Stimulated activated CD8-positive, alpha-beta memory T cell treated with anti-CD3 and anti-CD28 coated beads, Interleukin-2, amount 100 ng/mL, for 1 hour (primary cell): Measurements from ENCODE around the gene MEPCE.
A peak's percentile ranks its signal among the peaks of the same experiment; 100 is the strongest.

Source experiments
- DNase-seq, 2 donors: peaks; one replicate each; pipeline ENCODE4 v3.0.0-alpha.2; 2020; ENCODE audit warnings: low read depth in 2 of 2

MEPCE gene

DNA sequence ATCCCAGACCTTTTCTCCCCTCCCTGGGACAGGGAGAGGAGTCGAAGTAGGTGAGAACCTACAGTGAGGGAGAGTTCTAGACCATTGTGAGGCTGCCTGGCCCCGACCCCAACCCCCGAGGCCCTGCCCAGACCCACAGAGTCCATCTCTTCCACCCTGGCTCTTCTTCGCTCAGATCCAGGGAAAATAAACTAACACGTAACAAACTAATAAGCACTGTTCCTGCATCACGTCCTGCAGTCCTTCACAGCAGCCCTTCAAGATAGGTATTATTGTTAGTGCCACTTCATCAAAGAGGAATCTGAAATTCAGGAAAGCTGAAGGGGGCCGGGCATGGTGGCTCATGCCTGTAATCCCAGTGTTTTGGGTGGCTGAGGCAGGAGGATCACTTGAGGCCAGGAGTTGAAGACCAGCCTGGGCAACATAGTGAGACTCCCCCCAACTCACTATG is 34.6 kb downstream of the MEPCE start, which contains the start of gene SPACDR:
Gene SPACDR, minus strand, starts transcription at position 51 of the 451 bp plus-strand sequence. CDS start 235 bp downstream, outside the sequence.
- no peak for DNase-seq

DNA sequence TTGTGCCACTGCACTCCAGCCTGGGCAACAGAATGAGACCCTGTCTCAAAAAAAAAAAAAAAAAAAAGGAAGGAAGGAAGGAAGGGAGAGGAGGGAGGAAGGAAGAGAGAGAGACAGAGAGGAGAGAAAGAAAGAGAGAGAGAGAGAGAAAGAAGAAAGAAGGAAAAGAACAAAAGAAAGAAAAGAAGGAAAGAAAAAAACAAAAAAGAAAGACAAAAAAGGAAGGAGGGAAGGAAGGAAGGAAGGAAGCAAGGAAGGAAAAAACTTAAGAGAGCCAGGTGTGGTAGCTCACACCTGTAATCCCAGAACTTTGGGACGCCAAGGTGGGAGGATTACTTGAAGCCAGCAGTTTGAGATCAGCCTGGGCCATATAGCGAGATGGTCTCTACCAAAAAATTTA is 35.2 kb downstream of the MEPCE start:
- DNase-seq: no peak

DNA sequence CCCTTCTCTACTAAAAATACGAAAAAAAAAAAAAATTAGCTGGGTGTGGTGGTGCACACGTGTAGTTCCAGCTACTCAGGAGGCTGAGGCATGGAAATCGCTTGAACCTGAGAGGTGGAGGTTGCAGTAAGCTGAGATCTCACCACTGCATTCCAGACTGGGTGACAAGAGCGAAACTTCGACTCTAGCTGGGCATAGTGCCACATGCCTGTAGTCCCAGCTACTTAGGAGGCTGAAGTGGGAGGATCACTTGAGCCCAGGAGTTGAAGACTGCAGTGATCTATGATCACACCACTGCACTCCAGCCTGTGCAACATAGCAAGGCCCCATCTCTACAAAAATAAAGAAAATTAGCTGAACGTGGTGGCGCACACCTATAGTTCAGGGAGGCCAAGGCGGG is 35.7 kb downstream of the MEPCE start:
- DNase-seq: no peak

DNA sequence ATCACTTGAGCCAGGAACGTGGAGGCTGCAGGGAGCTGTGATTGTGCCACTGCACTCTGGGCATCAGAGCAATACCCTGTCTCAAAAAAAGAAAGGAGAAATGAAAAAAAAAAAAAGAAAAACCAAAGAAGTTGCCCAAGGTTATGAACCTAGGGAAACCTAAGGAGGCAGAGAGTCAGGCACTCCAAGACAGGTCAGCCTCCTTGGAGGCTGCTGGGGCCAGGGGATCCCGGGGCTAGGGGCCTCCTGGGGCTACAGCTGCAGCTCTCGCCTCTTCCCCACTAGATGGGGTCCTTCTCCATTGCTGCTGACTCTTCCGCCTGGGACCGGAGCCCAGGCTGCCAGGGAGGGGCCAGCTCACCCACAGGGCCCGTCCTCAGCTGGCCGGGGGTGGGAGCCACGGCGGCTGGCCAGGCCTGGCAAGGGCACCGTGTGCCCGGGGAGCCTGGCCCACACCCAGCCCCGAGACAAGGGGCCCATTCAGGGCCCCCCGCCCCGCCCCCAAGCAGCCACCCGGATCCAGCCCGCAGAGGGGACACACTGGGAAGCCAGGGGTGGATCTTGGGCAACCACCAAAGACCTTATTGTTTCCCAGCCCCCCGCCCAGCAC is 36.2 kb downstream of the MEPCE start:
- DNase-seq: no peak

DNA sequence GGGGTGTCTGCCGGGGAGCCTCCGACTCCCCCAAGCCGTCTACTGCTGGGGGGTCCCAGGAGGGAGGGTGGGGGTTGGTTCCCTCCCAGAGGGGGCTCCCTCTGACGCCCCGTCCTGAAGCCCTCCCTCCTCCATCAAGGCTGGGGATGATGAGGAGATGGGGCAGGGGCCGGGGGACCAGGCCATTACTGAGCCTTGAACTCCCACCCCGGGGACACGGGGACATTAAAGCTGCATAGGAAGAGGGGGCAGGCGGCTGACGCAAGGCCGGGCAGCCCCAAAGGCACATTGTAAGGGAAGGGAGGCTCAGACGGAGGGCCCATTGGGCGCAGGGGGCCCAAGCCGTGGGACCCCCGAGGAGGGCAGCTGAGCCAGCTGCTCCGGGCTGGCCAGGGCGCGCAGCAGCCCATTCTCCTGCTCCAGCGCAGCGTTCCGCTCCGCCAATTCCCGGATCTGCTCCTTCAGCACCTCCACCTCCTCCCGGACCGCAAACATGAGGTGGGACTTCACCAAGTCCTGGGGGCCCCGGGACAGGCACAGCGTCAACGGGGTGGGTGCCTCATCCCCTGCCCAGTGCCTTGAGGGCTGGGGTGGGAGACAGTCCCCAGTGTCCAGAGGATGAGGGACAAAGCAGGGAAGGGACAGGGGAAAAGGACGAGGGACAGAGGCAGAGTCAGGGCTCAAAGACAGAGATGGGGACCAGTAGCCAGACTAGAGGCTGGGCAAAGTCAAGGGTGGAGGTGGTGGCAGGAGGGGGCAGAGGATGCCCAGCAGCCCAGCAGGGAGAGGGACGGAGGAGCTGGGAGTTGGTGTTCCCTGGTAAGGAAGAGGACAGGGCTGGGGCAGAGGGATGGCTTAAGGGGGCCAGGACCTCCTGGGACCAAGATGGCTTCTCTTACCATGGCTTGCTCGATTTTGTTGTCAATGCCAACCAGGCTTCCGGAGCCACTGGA is 37.3 kb downstream of the MEPCE start:
- no peak for DNase-seq

DNA sequence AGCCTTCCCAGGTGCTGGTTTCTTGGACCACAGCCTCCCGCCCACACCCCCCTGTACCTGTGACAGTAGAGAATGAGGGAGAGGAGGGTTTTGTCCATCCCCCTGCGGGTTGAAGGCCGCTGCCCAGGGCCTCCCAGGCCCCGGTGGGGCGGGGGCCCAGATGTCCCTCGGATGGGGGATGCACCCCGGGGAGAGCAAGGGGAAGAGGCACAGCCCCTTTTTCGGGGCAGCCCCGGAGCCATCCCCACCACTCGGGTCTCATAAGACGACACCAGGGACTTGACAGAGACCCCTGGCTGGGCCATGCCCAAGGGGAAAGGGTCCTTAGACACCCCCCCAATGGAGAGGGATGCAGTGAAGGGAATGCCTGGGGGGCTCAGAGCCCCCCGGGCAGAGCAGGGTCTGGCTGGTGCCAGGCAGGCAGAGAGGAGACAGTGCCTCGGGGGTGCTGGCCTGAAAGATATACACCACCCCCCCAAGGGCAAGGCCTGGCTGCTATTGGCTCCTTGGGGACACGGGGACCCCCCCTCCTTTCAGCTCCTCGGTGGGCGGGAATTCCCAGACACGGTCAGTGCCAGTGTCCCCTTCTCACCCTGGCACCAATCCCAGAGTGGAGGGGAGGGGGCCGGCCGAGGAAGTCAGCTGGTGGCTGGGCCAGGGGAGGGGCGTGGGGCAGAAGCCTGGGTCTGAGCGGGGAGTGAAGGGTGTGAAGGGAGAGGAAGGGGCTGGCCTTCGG is 38.2 kb downstream of the MEPCE start:
- no peak for DNase-seq

DNA sequence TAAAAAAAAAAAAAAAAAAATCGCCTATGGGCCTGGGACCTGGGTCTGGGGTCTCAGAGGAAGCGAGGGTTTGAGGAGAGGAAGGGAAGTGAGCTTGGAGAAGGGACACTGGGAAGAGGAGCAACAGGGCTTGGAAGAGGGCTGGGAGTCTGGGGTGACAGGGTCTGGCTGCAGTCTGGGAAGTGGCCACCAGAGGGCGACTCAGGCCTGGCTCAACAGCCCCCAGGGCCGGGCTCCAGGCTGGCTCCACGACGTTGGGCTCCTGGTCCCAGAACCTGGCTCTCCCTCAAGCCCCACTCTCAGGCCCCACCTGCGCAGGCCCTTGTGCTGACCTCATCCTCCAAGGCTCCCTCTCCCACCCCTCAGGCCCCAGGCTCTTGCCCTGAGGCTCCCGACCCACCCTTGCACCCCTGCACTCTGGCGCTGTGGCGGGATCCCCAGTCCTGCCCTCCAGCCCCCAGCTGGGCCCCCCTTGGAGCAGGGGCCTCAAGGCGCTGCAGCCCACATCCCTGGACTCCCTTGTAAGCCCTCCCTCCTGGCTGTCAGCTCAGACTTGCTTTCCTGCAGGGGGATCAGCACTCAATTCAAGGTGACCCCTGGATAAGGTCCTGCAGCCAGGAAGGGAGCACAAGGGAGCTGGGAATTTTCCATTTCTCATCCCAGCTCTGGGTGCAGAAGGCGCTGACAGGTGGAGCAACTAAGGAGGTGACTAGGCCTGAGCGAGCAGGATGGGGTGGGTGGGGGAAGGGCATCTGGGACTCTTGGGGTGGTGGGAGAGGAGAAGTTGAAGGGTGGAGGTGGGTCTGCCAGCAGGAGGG is 39.8 kb downstream of the MEPCE start:
- DNase-seq: peak; percentile 67 to 73

DNA sequence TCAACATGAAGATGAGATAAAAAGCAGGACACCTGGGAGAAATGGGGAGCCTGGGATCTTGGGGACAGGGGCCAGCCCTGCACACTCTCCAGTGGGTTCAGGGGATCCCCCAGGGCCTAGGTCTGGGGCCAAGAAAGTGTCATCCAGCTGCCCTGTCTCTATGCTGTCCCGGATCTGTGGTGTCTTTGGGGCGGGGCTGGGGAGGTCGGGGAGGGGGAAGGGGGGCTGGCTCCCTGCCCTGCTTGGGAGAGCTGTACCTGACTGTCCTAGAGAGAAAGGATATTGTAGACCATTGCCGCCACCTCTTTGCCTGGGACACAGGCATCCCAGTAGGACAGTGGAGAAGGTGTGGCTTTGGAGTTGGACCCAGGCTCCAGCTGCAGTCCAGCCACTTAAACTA is 41.4 kb downstream of the MEPCE start:
- no peak for DNase-seq

DNA sequence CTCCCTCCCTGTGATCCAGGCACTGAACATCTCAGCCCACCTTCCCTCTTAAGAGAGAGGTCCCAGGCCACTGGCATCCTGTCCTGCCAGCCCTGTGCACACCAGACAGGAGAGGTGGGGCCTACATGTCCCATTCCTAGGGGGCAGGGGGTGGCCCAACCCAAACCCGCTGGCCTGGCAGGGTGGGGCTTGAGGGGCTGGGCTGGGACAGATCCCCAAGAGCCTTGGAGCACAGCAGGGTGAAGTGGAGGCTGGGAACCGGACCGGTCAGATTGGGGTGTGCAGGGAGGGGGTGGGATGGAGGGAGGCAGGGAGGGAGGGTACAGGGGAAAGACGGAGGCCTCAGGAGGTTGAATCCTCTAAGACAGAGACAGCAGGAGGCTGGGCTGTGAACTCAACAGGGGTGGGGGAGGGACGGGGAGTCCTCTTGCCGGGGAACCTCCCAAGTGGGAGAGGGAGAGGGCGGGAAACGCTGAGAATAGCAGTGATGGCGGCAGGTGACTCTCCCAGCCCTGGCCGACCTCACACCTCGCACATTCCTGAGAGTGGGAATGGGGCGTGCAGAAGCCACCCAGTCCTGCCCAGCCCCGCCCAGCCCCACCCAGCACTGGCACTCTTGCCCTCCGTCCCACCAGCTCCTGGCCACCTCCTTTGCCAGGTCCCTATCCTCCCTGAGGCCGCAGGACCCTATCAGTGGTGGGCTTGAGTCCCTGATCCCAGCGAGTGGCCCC is 42.7 kb downstream of the MEPCE start:
- no peak for DNase-seq

DNA sequence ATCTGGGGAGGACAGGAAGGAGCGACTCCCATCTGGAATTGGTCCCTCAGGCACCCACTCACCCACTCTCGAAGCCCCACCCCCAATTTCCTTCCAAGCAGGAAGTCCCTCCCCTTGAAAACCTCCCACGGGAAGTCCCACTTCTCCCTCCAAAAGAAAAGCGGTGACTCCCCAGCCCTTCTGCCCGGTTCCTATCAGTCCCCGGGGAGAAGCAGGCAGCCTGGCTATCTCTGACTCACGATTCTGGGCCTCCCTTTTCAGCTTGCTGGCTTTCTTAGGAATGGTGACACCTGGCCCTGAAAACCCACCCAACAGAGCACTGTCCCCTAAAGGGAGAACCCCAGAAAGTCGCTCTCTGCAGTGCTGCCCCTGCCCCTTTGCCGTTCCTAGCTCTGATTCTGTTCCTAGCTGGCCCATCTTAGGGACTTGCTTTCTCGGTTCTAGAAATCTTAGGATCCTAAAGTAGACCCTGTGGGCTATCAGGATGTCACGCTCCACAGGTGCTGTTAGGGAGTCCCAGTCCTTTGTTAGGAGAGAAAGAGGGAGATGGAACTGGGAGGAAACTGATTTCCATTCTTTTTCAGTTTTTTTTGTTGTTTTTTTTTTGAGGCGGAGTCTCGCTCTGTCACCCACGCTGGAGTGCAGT is 43.3 kb downstream of the MEPCE start:
- no peak for DNase-seq

DNA sequence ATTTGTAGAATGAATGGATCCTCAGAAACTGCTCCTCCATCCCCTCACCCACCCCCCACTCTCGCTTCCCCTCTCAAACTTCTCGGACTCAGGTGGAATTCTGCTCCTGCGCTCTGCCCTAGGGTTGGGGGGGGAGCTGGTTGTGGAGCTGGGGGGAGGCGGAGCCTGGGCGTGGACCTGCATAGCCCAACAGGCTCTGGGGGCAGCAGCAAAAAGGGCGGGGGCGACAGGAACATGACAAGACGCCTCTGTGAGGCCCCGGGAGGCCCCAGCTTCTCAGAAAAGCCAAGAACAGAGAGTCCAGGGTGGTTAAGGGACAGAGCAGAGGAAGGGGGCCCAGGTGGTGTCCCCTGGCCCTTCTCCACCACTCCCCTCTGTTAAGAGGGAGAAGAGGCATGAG is 45.9 kb downstream of the MEPCE start:
- no peak for DNase-seq

DNA sequence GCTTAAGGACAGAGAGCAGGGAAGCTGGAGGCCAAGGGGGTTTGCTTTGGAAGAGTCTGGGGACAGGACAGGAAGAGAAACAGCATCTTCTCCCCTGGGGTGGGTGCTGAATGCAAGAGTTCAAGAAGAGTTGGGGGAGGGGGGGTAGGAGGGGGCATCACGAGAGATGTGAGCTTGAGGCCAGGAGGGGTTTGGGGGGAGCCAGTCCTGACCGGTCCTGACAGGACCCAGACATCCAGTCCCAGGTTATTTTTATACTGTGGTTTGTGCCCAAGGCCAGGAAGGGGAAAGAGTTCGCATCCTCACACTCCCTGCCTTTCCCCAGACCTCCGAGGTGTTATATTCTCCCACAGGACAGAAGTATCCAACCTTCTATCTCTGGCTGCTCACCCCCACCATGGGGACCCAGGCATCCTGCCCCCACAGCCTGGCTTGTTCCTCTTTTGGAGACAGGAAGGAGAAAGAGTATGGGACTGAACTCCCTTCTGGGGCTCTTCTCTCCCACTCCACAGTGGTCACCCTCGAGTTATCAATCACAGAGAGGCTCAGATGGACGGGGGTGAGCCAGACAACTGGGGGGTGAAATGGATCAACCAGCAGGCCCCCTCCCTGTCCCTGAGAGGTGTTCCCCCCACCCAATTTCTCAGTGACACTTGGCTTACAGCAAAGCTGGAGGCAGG is 46.6 kb downstream of the MEPCE start:
- no peak for DNase-seq

DNA sequence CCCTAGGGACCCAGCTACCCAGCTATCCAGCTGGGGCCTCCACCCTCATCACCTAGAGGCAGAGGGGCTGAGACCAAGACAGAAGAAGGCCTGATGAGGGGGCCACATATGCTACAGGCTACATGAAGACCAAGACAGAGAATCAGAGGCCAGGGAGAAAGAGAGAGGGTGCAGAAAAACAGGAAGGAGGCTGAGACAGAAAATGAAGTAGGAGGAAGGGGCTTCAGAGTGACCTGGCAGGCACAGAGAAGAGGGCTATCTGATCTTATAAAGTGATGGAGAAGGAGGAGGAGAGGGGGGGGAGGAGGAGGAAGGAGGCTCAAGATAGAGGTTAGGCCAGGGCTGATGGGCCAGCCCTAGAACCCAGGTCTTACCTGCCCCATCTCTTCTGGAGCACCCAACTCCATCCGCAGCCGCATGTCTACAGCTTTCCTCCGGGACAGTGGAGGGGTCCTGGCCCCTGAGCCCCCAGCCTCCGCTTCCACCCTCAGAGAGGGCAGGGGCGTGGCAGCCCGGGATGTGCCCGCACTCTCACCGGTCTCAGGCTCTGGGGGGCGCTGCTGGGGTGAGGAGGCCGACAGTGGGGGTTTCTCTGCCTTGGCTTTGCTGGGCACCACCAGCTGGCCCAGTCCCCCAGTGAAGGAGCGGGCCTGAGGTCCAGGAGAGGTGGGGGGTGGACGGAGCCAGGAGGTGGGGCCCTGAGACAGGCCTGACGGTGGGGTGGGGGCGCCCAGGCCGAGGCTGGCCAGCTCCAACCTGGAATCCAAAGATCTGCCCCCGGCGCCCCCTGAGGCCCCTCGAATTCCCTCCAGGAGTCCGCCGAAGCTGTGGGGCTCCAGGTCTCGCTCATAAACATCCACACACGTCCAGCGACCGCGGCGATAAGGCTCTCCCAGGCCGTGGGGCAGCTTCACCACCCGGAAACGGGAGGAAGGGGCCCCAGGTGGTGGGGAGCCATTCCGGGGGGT is 47.6 kb downstream of the MEPCE start:
- DNase-seq: no peak

DNA sequence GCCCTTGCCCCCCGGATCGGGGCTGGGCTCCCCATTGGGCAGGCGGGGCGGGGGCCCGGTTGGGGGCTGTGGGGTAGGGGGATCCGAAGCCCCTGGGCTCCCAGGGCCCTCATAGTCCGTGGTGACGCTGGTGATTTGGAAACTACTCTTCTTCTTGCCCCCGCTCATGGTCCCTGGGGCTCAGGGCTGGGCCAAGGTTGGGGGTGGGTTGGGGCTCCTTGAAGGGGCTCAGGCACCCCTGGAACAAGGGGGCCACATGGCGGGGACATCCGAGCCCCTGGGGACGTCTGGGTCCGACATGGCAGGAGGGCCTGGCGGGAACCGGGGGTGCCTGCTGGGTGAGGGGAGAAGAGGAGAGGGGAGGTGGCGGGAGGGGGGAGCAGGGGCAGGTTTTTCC is 48.2 kb downstream of the MEPCE start:
- DNase-seq: no peak

DNA sequence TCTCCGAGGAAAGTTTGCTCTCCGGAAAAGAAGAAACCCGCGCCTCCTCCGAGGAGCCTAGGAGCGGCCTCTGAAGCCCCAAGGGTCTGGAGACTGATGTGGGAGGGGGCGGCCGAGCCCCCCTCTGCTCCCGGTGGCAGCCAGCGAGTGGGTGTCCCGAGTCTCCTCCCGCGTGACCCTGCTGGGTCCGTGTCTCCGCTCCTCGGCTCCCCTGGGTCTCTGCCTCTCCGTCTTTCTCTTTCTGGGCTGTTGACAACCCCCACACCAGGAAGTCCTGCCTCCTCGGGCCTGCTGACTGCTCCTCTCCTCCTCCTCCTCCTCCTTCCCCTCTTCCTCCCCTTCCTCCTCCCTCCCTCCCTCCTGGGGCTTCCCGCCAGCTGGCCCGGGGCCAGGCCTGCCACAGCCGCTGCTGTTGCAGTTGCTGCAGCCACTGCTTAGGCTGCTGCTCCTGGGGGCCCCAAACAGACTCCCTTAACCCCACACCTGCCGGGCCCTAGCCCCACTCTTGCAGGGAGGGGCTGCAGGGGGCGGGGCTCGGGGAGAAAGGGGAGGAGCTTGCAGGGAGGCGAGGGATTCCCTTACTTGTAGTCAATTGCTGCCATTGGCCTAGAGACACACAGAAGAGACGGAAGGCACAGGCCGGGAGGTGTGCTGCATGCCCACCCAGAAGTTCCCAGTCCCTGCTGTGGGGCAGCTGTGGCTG is 49.5 kb downstream of the MEPCE start, which contains the start of gene TSC22D4:
Gene TSC22D4, minus strand, starts transcription at position 257 of the 703 bp plus-strand sequence. CDS start 1,176 bp downstream, outside the sequence.
- peak; percentile 70 to 82 for DNase-seq

DNA sequence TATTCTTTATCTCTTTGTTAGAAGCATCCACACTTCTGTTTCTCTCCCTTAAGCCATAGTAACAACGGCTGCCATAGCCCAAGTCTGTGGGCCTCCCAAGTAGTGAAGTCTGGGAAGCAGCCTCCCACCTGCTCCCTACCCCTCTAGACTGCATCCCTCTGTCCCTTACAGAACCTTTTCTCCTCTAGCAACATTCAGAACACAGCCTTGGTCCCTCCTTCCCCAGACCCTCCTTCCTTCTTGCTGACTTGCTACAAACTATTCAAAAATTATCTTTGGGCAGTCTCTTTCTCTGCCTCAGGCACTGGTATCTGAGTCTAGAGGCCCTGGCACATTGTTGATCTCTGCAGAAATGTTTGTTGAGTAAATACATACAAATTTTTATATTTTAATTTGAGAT is 51.8 kb downstream of the MEPCE start:
- no peak for DNase-seq

DNA sequence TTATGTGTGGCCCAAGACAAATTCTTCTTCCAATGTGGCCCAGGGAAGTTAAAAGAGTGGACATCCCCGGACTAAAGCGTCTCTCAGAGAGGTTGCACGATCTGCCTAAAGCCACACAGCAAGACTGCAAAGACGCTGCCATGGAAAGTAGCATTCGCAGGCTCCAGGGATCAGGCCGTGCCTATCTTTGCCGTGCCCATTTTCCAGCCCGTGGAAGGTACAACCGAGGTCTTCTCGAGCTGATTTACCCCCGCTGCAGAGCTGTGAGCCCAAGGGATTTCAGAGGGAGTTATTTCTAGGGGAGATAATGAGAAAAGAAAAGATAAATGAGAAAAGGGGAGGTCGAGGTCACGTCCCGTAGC is 53.1 kb downstream of the MEPCE start:
- DNase-seq: no peak
